ENCODE measurements around the gene PDE9A.

- TF ChIP-seq CTCF (IDR thresholded peaks at IDR 0.05) (no peak), POLR2A (IDR thresholded peaks at IDR 0.05) (no peak)
These were observed 128.7 kb downstream of the PDE9A start for GRCh38 chr21:42781971-42782722.
